ENCODE measurements around the gene CENPM.

Gene CENPM

GRCh38 chr22:41920271-41920976, 26.5 kb downstream of the CENPM start:
- no peak overlapping the region for H3K4me3 ChIP-seq (ENCODE audit: low read depth, low read length)
- no peak for TF ChIP-seq CTCF (IDR thresholded peaks at IDR 0.05; ENCODE audit: low read depth, low read length)

- TF ChIP-seq CTCF (IDR thresholded peaks at IDR 0.05; ENCODE audit: low read depth, low read length): no peak
- peak overlapping the region; percentile 37 for H3K4me3 ChIP-seq (ENCODE audit: low read depth, low read length)
These were observed 27.4 kb downstream of the CENPM start for GRCh38 chr22:41919357-41920224.

GRCh38 chr22:41917903-41918791, 28.8 kb downstream of the CENPM start:
- TF ChIP-seq CTCF (IDR thresholded peaks at IDR 0.05; ENCODE audit: low read depth, low read length): no peak
- H3K4me3 ChIP-seq (ENCODE audit: low read depth, low read length): no peak overlapping the region

GRCh38 chr22:41917375-41917902, 29.5 kb downstream of the CENPM start:
- H3K4me3 ChIP-seq (ENCODE audit: low read depth, low read length): no peak overlapping the region
- TF ChIP-seq CTCF (IDR thresholded peaks at IDR 0.05; ENCODE audit: low read depth, low read length): no peak

- no peak for TF ChIP-seq CTCF (IDR thresholded peaks at IDR 0.05; ENCODE audit: low read depth, low read length)
- H3K4me3 ChIP-seq (ENCODE audit: low read depth, low read length): no peak overlapping the region
These were observed 30.1 kb downstream of the CENPM start for GRCh38 chr22:41916745-41917358.

- no peak for TF ChIP-seq CTCF (IDR thresholded peaks at IDR 0.05; ENCODE audit: low read depth, low read length)
- no peak overlapping the region for H3K4me3 ChIP-seq (ENCODE audit: low read depth, low read length)
These were observed 31.0 kb downstream of the CENPM start for GRCh38 chr22:41915786-41916493.
